A549 (cell line): ENCODE measurements around the gene TNRC6C. TPM values are rescaled to one million over a fixed set of nuclear protein-coding genes. Genes with fewer than 3 reads are reported as not detected.

Source experiments
- ATAC-seq, 2 experiments: fragments of 200-7000 bp in 1 of 2; fragments of >200 bp in 1 of 2; cut with Nextera tagmentation in 1 of 2; cut with Tn5 transposase in 1 of 2; 3 replicates each; pipeline versions ENCODE4 v1.8.0 to v1.9.1; 2018 to 2020; ENCODE audit warnings: mild to moderate bottlenecking in 1 of 2, moderate library complexity in 1 of 2
- CTCF ChIA-PET: fragments of 300-600 bp; sonication (Branson Sonifier 250); formaldehyde crosslinking; extraction: SDS; loops from one replicate; lab custom pipeline; 2021; ENCODE audit warnings: antibody characterized with exemption, inconsistent platforms; lab: Yijun Ruan, JAX
- POLR2A ChIA-PET: fragments of 350-600 bp; formaldehyde crosslinking; extraction: SDS; loops from one replicate; lab custom pipeline; 2021; ENCODE audit warnings: antibody characterized with exemption, inconsistent platforms; lab: Yijun Ruan, JAX
- DNase-seq, 2 experiments: peaks; one replicate each; pipeline versions ENCODE4 v3.0.0 to v3.0.0-alpha.2; 2011 to 2016; ENCODE audit warnings: low read depth in 1 of 2, low spot score in 1 of 2
- FAIRE-seq: peaks from 2 replicates; lab custom pipeline; 2011; peaks lifted over from hg19 to GRCh38; lab: Jason Lieb, UNC
- H3K27ac ChIP-seq, 2 experiments: fragments of >200 bp; sonication (Bioruptor Twin); formaldehyde crosslinking; 3 replicates each; pipeline ENCODE4 v1.5.1; 2016 to 2017
- H3K4me1 ChIP-seq: fragments of >200 bp; sonication (Bioruptor Twin); formaldehyde crosslinking; 3 replicates; pipeline ENCODE4 v1.6.1; 2016
- H3K4me2 ChIP-seq: fragments of >200 bp; sonication (Bioruptor Twin); formaldehyde crosslinking; 3 replicates; pipeline ENCODE4 v1.6.1; 2016
- H3K4me3 ChIP-seq: fragments of >200 bp; sonication (Bioruptor Twin); formaldehyde crosslinking; 3 replicates; pipeline ENCODE4 v1.5.1; 2016
- H3K9me3 ChIP-seq: fragments of >200 bp; sonication (Bioruptor Twin); formaldehyde crosslinking; 3 replicates; pipeline ENCODE4 v1.6.1; 2016
- CBX2 ChIP-seq: fragments of 200-600 bp; sonication (generic); IDR thresholded peaks from 2 replicates; pipeline ENCODE4 v1.6.1; 2016; ENCODE audit warnings: low read depth, mild to moderate bottlenecking, borderline replicate concordance
- CEBPB ChIP-seq, 2 experiments: fragments of >200 bp in 1 of 2; sonication (Bioruptor Twin) in 1 of 2; formaldehyde crosslinking in 1 of 2; IDR thresholded peaks; 2 replicates each; pipeline ENCODE4 v1.6.1; 2012 to 2016
- CHD2 ChIP-seq: fragments of 150-350 bp; IDR thresholded peaks from 2 replicates; pipeline ENCODE4 v1.6.1; 2014; ENCODE audit warnings: low read length; ENCODE audit not compliant: partially characterized antibody
- EHMT2 ChIP-seq: fragments of 200-600 bp; sonication (generic); IDR thresholded peaks from 2 replicates; pipeline ENCODE4 v1.6.1; 2016; ENCODE audit warnings: antibody characterized with exemption, low read depth, mild to moderate bottlenecking, moderate library complexity
- ELK1 ChIP-seq: fragments of 150-350 bp; IDR thresholded peaks from 2 replicates; pipeline ENCODE4 v1.6.1; 2014; ENCODE audit warnings: low read depth, mild to moderate bottlenecking, low read length
- HES2 ChIP-seq: fragments of >200 bp; sonication (Bioruptor Twin); formaldehyde crosslinking; IDR thresholded peaks from 2 replicates; pipeline ENCODE4 v1.6.1; 2016
- HMGXB4 ChIP-seq: fragments of 250-450 bp; sonication (Bioruptor Pico); IDR thresholded peaks from 2 replicates; pipeline ENCODE4 v1.5.0; 2021; ENCODE audit warnings: mild to moderate bottlenecking, moderate library complexity, borderline replicate concordance
- HOXA7 ChIP-seq: fragments of 250-450 bp; sonication (Bioruptor Pico); IDR thresholded peaks from 2 replicates; pipeline ENCODE4 v1.5.0; 2020; ENCODE audit warnings: mild to moderate bottlenecking, moderate library complexity
- JUN ChIP-seq, 2 experiments: fragments of >200 bp; sonication (Bioruptor Twin); formaldehyde crosslinking; IDR thresholded peaks; 2 replicates in 1 of 2; 3 replicates in 1 of 2; pipeline ENCODE4 v1.6.1; 2016 to 2017
- MAX ChIP-seq: IDR thresholded peaks from 2 replicates; pipeline ENCODE4 v1.6.1; 2012
- NFE2L2 ChIP-seq: fragments of 150-350 bp; conservative IDR thresholded peaks from 2 replicates; pipeline ENCODE4 v1.6.1; 2014; ENCODE audit warnings: low read length
- PHF8 ChIP-seq: fragments of 200-600 bp; sonication (generic); IDR thresholded peaks from 2 replicates; pipeline ENCODE4 v1.6.1; 2016; ENCODE audit warnings: low read depth, mild to moderate bottlenecking, antibody characterized with exemption, moderate library complexity, borderline replicate concordance
- REST ChIP-seq: fragments of 200-600 bp; sonication (generic); IDR thresholded peaks from 2 replicates; pipeline ENCODE4 v1.6.1; 2016; ENCODE audit warnings: antibody characterized with exemption, mild to moderate bottlenecking, moderate library complexity
- RFX5 ChIP-seq: fragments of 450-650 bp; IDR thresholded peaks from 2 replicates; pipeline ENCODE4 v1.7.1; 2014; ENCODE audit warnings: antibody characterized with exemption, mild to moderate bottlenecking, moderate library complexity
- RNF2 ChIP-seq: fragments of 200-600 bp; sonication (generic); IDR thresholded peaks from 2 replicates; pipeline ENCODE4 v1.6.1; 2016; ENCODE audit warnings: low read depth, mild to moderate bottlenecking, antibody characterized with exemption, moderate library complexity, borderline replicate concordance
- USF2 ChIP-seq: fragments of 450-650 bp; IDR thresholded peaks from 2 replicates; pipeline ENCODE4 v1.6.1; 2014; ENCODE audit warnings: antibody characterized with exemption
- ZNF302 ChIP-seq: fragments of 250-450 bp; sonication (Bioruptor Pico); IDR thresholded peaks from 2 replicates; pipeline ENCODE4 v1.9.0; 2021; ENCODE audit warnings: inconsistent platforms, mild to moderate bottlenecking, moderate library complexity
- ZSCAN20 ChIP-seq: fragments of 250-450 bp; sonication (Bioruptor Pico); IDR thresholded peaks from 2 replicates; pipeline ENCODE4 v1.8.0; 2022; ENCODE audit warnings: mild to moderate bottlenecking, moderate library complexity
- WGBS: methylation state at CpG from one replicate; pipeline ENCODE4 v1.1.6; 2017; ENCODE audit errors: missing lambda C conversion rate; 5-methylcytosine and 5-hydroxymethylcytosine counted together
- polyA plus RNA-seq, 4 experiments: library from polyadenylated mRNA; depleted of rRNA in 3 of 4; stranded (reverse); fragments of >200 nt; fragmentation: RNase III in 1 of 4; extraction: RNeasy Plus Mini Kit Qiagen cat#74134 plus additional on column Dnase treatment in 1 of 4; gene quantifications; 2 replicates in 3 of 4; 3 replicates in 1 of 4; pipeline ENCODE4 v1.2.3, GENCODE V29; 2011 to 2017

TNRC6C gene
- polyA plus RNA-seq, 2 of the 4 experiments (the other 2 are of a cell fraction): 1.3 to 1.9 TPM

GRCh38 chr17:77946900-77947645 lies 11.4 kb upstream of the TNRC6C start:
- H3K4me3 ChIP-seq: no peak overlapping the region
- DNase-seq: no peak
- no peak for TF ChIP-seq ZNF302 (CRISPR knock-in tag)
- no peak for TF ChIP-seq EHMT2
- no peak for TF ChIP-seq PHF8
- TF ChIP-seq HOXA7 (CRISPR knock-in tag): no peak
- no peak for TF ChIP-seq RNF2
- no peak for TF ChIP-seq ELK1
- TF ChIP-seq ZSCAN20 (CRISPR knock-in tag): no peak
- TF ChIP-seq NFE2L2: no peak
- no peak for TF ChIP-seq JUN (IDR thresholded peaks at IDR 0.05)
- no peak for TF ChIP-seq CHD2
- TF ChIP-seq REST: no peak
- TF ChIP-seq USF2: no peak
- TF ChIP-seq HMGXB4 (CRISPR knock-in tag): no peak
- no peak for TF ChIP-seq CEBPB (IDR thresholded peaks at IDR 0.05)
- no peak for TF ChIP-seq HES2
- no peak for TF ChIP-seq RFX5
- H3K4me1 ChIP-seq: no peaks in the 10 kb centered on the region
- H3K4me2 ChIP-seq: no peak overlapping the region
- 60% methylated on average over 6 of the region's 6 CpGs for WGBS
- no peak overlapping the region for H3K27ac ChIP-seq
- ATAC-seq: no peak
- no peak for FAIRE-seq
- peaks cover 11% of the 10 kb centered on the region; the same call in 2 of the 3 replicates for H3K9me3 ChIP-seq
- ChIA-PET POLR2A (interaction anchor here (1.2 to 2.1 kb wide), 2 partner anchors 11 kb away, joined by 5 to 24 read pairs; partner anchors contain the start of gene TNRC6C), CTCF (no interaction called here)

- Histone ChIP-seq H3K4me2 (no peak overlapping the region), H3K4me1 (no peaks in the 10 kb centered on the region), H3K9me3 (peaks cover 11% of the 10 kb centered on the region; the same call in 2 of the 3 replicates), H3K4me3 (no peak overlapping the region), H3K27ac (no peak overlapping the region)
- ATAC-seq (peak; percentile 76 to 89), FAIRE-seq (no peak), DNase-seq (peak; percentile 57 to 74)
- ChIA-PET POLR2A (interaction anchor here (2.1 kb wide), 1 partner anchor 9 kb away, joined by 24 read pairs; the partner anchor contains the start of gene TNRC6C), CTCF (interaction anchor here (0.8 to 2.5 kb wide), 2 partner anchors 9 to 10 kb away, joined by 3 to 9 read pairs; partner anchors contain the start of gene TNRC6C)
- no peak for TF ChIP-seq CBX2
- TF ChIP-seq MAX: peak; percentile 33; the same call in 1 of the 2 replicates
- peak; percentile 85 for TF ChIP-seq USF2
- WGBS: 0% methylated on average over 3 of the region's 3 CpGs
These were observed 9.8 kb upstream of the TNRC6C start for GRCh38 chr17:77948690-77949114.
